Loucy (cell line): ENCODE data around the gene TNNT3.

Experiments used
- H2AFZ ChIP-seq: fragments of 200-600 bp; sonication (generic); 2 replicates; pipeline ENCODE4 v1.6.0; 2016; ENCODE audit warnings: antibody characterized with exemption, mild to moderate bottlenecking, low read length, moderate library complexity
- H3F3A ChIP-seq: fragments of 200-600 bp; 2 replicates; pipeline ENCODE4 v1.6.0; 2016; ENCODE audit warnings: antibody characterized with exemption, low read depth, mild to moderate bottlenecking
- H3K27me3 ChIP-seq: fragments of 200-600 bp; sonication (generic); 2 replicates; pipeline ENCODE4 v1.6.1; 2014; ENCODE audit warnings: low read length, mild to moderate bottlenecking; ENCODE audit not compliant: insufficient read depth, poor library complexity, severe bottlenecking
- H3K36me3 ChIP-seq: fragments of 200-600 bp; sonication (generic); 2 replicates; pipeline ENCODE4 v1.6.1; 2016; ENCODE audit warnings: low read length; ENCODE audit not compliant: insufficient read depth
- H3K4me1 ChIP-seq: fragments of 200-600 bp; sonication (generic); 2 replicates; pipeline ENCODE4 v1.5.1; 2014; ENCODE audit warnings: low read length, mild to moderate bottlenecking; ENCODE audit not compliant: insufficient read depth, poor library complexity, severe bottlenecking
- H3K4me2 ChIP-seq: fragments of 200-600 bp; sonication (generic); 2 replicates; pipeline ENCODE4 v1.6.0; 2014; ENCODE audit warnings: antibody characterized with exemption, low read length, low read depth, mild to moderate bottlenecking; ENCODE audit not compliant: poor library complexity, severe bottlenecking
- H3K4me3 ChIP-seq: fragments of 200-600 bp; sonication (generic); 2 replicates; pipeline ENCODE4 v1.5.1; 2014; ENCODE audit warnings: low read length, mild to moderate bottlenecking, mixed read lengths; ENCODE audit not compliant: poor library complexity, severe bottlenecking
- H3K79me2 ChIP-seq: fragments of 200-600 bp; sonication (generic); 2 replicates; pipeline ENCODE4 v1.6.1; 2014; ENCODE audit warnings: low read length; ENCODE audit not compliant: insufficient read depth
- H3K9ac ChIP-seq: fragments of 200-600 bp; sonication (generic); 2 replicates; pipeline ENCODE4 v1.6.0; 2014; ENCODE audit warnings: mild to moderate bottlenecking, low read depth, low read length, moderate library complexity; ENCODE audit not compliant: poor library complexity, severe bottlenecking
- H3K9me2 ChIP-seq: fragments of 200-600 bp; sonication (generic); replicated peaks from 2 replicates; pipeline ENCODE4 v1.6.1; 2016; ENCODE audit warnings: low read depth, low read length, mixed read lengths
- H3K9me3 ChIP-seq: fragments of 200-600 bp; sonication (generic); 2 replicates; pipeline ENCODE4 v1.6.1; 2014; ENCODE audit warnings: mild to moderate bottlenecking, antibody characterized with exemption, low read length, low read depth; ENCODE audit not compliant: insufficient read depth
- H4K20me1 ChIP-seq: fragments of 200-600 bp; sonication (generic); 2 replicates; pipeline ENCODE4 v1.6.0; 2014; ENCODE audit warnings: antibody characterized with exemption, low read length, mild to moderate bottlenecking; ENCODE audit not compliant: insufficient read depth, poor library complexity, severe bottlenecking
- CTCF ChIP-seq: fragments of 200-600 bp; sonication (generic); conservative IDR thresholded peaks from 2 replicates; pipeline ENCODE4 v1.5.1; 2014; ENCODE audit warnings: mild to moderate bottlenecking, antibody characterized with exemption, low read length
- EZH2phosphoT487 ChIP-seq: fragments of 200-600 bp; IDR thresholded peaks from 2 replicates; pipeline ENCODE4 v1.6.1; 2018; ENCODE audit warnings: antibody characterized with exemption, mild to moderate bottlenecking, moderate library complexity, borderline replicate concordance

Gene TNNT3

GRCh38 chr11:1932105-1932480 is 12.6 kb downstream of the TNNT3 start:
- no peak overlapping the region for H3K4me2 ChIP-seq
- H3K79me2 ChIP-seq: no peaks in the 10 kb centered on the region
- H3K36me3 ChIP-seq: no peaks in the 10 kb centered on the region
- H4K20me1 ChIP-seq: no peaks in the 10 kb centered on the region
- no peaks in the 10 kb centered on the region for H3F3A ChIP-seq
- no peak for TF ChIP-seq EZH2phosphoT487
- H3K4me3 ChIP-seq: no peak overlapping the region
- H3K9ac ChIP-seq: no peak overlapping the region
- H3K9me3 ChIP-seq: no peaks in the 10 kb centered on the region
- H3K4me1 ChIP-seq: no peaks in the 10 kb centered on the region
- no peaks in the 10 kb centered on the region for H3K9me2 ChIP-seq
- H2AFZ ChIP-seq: no peak overlapping the region
- no peaks in the 10 kb centered on the region for H3K27me3 ChIP-seq

GRCh38 chr11:1932681-1933080 is 13.2 kb downstream of the TNNT3 start:
- no peak overlapping the region for H3K4me3 ChIP-seq
- no peaks in the 10 kb centered on the region for H3K36me3 ChIP-seq
- H3K27me3 ChIP-seq: no peaks in the 10 kb centered on the region
- H3K79me2 ChIP-seq: no peaks in the 10 kb centered on the region
- TF ChIP-seq EZH2phosphoT487: no peak
- TF ChIP-seq CTCF: no peak
- H3K9ac ChIP-seq: no peak overlapping the region
- H3K9me2 ChIP-seq: no peaks in the 10 kb centered on the region
- no peaks in the 10 kb centered on the region for H3F3A ChIP-seq
- H4K20me1 ChIP-seq: no peaks in the 10 kb centered on the region
- no peaks in the 10 kb centered on the region for H3K4me1 ChIP-seq
- no peak overlapping the region for H3K4me2 ChIP-seq
- H2AFZ ChIP-seq: no peak overlapping the region
- no peaks in the 10 kb centered on the region for H3K9me3 ChIP-seq

- H2AFZ ChIP-seq: no peak overlapping the region
Measured at GRCh38 chr11:1933416-1934334, 14.2 kb downstream of the TNNT3 start.

More at GRCh38 chr11:1933416-1934334, 14.2 kb downstream of the TNNT3 start:
- H3K79me2 ChIP-seq: no peaks in the 10 kb centered on the region
- no peak overlapping the region for H3K4me2 ChIP-seq
- H3K9me3 ChIP-seq: no peaks in the 10 kb centered on the region
- no peaks in the 10 kb centered on the region for H3K36me3 ChIP-seq
- no peaks in the 10 kb centered on the region for H4K20me1 ChIP-seq
- H3K27me3 ChIP-seq: no peaks in the 10 kb centered on the region
- TF ChIP-seq EZH2phosphoT487 (no peak), CTCF (no peak)
- no peaks in the 10 kb centered on the region for H3K4me1 ChIP-seq
- H3K9ac ChIP-seq: no peak overlapping the region
- no peaks in the 10 kb centered on the region for H3K9me2 ChIP-seq
- no peaks in the 10 kb centered on the region for H3F3A ChIP-seq
- H3K4me3 ChIP-seq: no peak overlapping the region
